NCI-H1417 treated with DMSO at 0.1 percent for 48 hours (cell line): ENCODE measurements around the gene WNT2B.

Experiments used
- DNase-seq: peaks from one replicate; lab custom pipeline; 2025; lab: John Stamatoyannopoulos, UW

The WNT2B gene

GRCh38 chr1:112527266-112528010 is 18.7 kb downstream of the WNT2B start:
- no peak for DNase-seq

DNA sequence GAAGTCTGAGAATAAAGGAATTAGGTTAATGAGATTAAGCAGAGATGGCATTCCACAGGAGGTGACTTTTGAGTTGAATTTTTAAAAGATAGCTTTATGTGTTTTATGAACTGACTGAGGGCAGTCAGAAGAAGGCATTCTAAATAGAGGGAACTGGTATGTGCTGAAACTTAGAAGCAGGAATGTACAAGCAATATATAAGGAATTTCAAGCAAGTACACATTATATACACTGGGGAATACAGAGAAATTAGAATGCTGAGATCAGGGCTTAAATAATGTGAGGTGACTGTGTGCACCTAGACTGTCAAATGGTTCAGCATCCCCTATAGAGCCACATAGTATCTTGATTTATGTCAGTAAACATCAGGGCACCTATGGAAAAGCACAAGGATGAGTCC is 19.3 kb downstream of the WNT2B start:
- no peak for DNase-seq

DNA sequence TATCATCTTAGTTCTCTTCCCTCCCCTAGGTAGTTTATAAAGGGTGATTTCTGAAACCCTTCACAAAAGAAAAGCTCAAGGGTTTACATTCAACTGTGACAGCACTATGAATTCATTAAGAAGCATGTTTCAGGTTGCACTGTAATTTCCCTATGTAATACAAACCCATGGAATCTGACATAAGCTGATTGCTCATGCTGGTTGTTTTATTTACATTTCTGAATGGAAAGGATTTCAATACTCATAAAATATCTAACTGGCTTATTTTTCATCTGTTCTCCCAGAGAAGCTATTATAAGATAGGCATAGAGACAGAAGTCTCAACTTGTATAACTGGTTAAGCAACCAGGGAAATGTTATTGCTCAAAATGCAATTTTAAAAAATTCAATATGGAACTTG is 20.5 kb downstream of the WNT2B start:
- DNase-seq: no peak

DNA sequence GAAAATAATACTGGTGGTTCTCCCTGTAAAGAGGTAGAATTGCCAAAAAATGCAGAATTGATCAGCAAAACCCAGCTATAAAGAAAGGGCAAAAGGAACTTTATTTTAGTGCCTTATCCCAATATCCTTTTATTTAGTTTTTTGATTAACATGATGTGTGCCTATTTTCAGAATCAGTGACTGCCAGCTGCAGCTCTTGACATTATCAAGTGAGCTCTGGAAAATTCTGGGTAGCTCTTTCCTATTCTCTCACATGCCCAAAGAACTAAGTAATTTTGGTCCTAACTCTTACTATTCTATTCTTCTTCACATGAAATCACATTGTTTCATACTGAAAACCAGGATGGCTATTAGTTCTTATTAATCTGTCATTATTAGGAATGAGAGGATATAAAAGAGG is 22.1 kb downstream of the WNT2B start:
- DNase-seq: no peak

DNA sequence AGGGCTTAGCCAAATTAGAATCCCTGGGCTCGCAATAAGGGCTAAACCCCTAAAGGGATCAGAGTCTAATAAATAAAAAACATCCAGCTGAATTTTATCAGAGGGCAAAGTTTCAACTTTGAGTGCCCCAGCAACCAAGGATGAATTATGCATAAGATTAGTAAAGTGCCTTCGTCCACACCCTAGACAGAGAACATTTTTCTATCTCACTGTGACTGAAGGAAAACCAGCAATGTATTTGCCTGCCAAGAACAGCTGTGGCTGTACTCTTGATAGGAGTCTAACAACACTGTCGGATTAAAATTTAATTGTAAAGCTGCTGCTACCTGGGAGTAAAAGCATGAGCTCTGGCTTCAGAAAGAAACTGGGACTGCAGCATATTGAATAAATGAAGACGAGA is 23.3 kb downstream of the WNT2B start:
- DNase-seq: no peak

DNA sequence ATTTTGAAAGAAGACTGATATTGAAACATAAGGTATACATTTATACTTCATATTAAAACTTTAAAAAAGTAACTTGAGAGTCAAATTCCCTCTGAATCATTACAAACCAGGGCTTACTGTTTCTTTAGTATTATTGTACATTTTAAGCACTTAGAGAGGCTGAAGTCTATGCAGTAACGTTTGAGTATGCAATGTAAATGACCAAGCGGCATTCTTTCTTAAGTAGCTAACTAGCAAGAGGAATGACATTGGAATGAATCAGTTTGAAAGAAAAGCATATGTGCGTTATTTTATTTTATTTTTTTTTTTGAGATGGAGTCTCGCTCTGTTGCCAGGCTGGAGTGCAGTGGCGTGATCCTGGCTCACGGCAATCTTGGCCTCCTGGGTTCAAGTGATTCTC is 24.3 kb downstream of the WNT2B start:
- no peak for DNase-seq

DNA sequence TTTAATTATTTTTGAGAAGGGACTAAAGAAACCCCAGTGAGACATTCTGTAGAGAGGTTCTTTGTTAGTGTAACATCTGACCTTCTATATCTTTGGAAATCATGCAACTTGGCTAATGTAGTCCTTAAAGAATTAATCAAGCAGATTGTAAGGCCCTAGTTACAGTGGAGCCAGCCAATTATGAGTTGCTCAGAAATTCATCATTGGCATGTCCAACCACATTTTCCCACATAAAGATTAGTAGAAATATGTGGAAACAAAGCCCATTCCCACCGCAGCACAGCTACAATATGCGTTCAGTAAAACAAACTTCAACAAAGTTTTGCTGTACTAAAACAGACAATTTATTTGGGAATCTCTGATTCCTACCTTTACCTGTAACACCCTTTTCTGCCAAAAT is 27.8 kb downstream of the WNT2B start:
- no peak for DNase-seq

DNA sequence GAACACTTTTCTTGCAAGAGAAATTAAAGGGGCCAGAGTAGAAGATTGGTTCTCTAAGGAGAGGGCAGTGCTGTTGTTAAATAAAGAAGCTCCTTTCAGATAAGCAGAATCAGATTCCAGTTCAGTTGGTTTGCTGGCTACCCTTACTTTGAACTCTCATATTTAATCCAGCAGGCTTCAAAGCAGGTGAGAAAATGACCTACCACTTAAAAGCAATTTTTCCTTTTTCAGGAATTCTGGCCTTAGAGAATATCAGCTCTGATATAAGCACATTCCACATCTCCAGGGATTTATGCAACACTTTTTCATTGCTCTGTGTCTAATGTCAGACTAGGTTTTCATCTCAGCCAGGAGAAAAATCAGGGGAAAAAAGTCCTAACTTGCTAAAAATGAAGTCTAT is 28.7 kb downstream of the WNT2B start:
- no peak for DNase-seq

DNA sequence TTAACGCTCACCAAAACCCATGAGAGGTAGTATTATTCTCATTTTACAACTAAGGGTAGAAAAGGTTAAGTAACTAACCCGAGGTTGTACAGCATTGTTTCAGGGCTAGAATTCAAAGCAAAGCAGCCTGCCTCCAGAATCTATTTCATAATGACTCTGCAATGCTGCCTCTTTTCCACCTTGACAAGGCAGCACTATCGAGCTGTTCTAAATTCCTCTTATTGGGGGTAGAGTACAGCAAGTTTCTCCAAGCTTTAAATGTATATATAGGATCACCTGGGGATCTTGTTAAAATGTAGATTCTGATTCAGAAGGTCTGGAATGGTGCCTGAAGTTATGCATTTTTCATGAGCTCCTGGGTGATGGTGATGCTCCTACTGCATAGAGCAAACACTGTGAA is 30.1 kb downstream of the WNT2B start:
- DNase-seq: no peak

DNA sequence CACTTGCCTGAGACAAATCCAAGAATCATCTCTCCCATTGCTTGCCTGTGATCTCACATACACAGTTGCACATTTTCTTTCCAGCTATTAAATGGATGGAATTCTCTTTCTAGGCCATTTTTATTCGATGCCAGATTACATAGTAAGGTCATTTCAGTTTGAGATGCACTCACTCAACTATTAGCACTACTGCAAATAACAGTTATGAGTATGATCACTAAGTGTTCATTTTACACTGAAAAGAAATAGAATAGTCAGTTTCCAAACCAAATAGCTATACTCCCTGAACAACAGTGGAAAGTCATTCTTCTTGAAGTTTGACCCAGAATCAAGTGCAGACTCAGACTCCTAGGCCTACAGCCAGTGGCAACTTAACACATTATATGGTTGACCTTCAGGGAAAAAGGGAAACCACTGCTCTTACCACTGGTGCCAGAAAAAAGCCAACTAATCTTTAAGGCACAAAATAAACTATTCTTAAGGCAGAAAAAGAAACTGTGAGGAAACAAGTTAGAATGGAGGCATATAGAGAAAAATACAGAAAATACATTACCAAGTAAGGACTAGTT is 31.5 kb downstream of the WNT2B start:
- no peak for DNase-seq

DNA sequence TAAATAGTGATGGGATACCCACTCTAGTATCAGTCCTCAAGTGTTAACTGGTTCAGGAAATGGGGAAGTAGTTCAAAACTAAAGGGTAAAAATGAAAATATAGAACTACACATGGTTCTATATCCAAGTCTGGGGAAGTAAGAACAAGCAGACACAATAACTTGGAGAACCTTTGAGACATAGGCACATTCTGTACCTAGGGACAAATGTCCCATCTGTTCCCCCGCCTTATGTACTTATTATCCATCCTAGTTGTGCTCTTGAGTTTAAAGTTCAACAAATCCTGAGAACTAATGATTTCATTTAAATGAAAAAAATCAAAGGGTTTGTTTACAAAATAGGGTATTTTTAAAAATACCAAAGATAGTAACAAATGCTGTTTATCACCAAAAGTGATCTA is 32.5 kb downstream of the WNT2B start:
- DNase-seq: no peak

- no peak for DNase-seq
Measured at GRCh38 chr1:112542206-112542973, 33.6 kb downstream of the WNT2B start.

GRCh38 chr1:112544011-112544688 is 35.4 kb downstream of the WNT2B start:
- DNase-seq: no peak

DNA sequence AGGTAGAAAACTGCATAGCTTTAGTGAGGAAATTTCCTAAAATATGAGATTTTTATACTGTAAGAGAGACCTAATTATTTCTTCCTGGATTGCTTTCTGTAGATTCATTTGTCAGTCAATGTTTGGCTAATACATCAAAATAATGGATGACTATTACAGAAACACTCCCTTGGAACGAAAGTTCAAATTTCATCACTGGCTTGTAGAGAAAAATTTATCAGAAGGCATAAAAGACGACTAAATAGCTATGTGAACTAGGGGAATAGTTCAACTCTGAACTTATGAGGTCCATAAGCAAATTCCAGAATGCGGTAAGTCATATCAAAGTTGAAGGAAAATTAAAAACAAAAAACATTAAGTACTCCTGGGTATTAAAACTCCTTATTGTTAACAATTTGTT is 36.0 kb downstream of the WNT2B start:
- no peak for DNase-seq

DNA sequence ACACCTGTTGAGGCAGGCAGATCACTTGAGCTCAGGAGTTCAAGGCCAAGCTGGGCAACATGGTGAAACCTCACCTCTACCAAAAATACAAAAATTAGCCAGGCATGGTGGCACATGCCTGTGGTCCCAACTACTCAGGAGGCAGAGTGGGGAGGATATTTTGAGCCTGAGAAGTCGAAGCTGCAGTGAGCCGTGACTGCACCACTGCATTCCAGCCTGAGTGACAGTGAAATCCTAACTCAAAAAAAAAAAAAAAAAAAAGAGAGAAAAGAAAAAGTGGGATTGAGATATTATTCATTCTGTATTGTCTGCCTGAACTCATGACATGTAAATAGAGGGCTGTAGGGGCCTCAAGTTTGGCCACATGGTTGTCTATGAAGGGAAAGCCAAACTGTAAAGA is 37.3 kb downstream of the WNT2B start:
- DNase-seq: no peak

DNA sequence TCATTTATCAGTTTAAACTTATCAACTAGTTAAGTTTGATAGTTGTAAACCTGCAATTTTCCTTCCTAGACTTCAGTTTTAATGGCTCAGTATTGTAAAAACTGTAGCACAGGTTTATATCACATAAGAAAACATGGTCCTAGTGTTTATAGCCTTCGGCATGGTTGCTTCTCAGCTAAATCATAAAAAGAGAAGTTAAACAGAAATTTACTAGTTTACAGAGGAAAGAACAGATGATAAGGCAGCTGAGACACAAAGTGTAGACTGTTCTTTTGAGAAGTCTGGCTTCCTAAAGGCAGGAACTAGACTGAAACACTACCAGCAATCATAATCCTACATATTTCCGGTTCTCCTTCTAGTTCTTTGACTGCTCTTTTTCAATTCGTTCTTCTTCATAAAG is 39.8 kb downstream of the WNT2B start:
- no peak for DNase-seq

- DNase-seq: no peak
Measured at GRCh38 chr1:112549590-112549989, 40.8 kb downstream of the WNT2B start.

DNA sequence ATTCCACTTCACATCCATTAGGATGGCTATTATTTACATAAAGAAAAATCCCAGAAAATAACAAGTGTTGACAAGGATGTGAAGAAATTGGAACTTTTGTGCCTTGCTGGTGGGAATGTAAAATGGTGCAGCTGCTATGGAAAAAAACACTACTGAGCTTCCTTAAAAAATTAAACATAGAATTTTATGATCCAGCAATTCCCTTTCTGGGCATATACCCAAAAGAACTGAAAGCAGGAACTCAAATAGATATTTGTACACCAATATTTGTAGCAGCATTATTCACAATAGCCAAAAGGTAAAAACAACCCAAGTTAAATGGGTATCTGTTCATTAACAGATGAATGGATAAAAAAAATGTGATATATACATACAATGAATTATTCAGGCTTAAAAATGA is 45.6 kb downstream of the WNT2B start:
- no peak for DNase-seq

- DNase-seq: no peak
Measured at GRCh38 chr1:112557385-112557784, 48.6 kb downstream of the WNT2B start.

- no peak for DNase-seq
Measured at GRCh38 chr1:112558634-112559033, 49.9 kb downstream of the WNT2B start.

GRCh38 chr1:112563341-112563740 is 54.6 kb downstream of the WNT2B start:
- DNase-seq: no peak

- no peak for DNase-seq
Measured at GRCh38 chr1:112564081-112564480, 55.3 kb downstream of the WNT2B start.

DNA sequence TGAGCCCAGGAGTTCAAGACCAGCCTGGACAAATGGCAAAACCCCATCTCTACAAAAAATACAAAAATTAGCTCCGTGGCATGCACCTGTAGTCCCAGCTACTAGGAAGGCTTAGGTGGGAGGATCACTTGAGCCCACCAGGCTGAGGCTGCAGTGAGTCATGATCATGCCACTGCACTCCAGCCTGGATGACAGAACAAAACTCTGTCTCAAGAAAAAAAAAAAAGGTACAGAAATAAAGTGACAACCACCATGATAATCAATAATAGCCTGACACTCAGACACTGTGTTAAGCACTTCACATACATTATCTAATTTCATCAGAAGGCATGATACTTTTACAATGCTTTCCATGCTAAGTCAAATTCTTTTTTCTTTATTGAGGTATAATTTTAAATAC is 57.0 kb downstream of the WNT2B start:
- DNase-seq: no peak
